Caco-2 (cell line): Measurements from ENCODE around the gene FGF23. TPM values are rescaled to one million over a fixed set of nuclear protein-coding genes. Genes with fewer than 3 reads are reported as not detected.

Source experiments
- BruUV-seq: library from RNA; stranded (reverse); fragments of 400-500 nt; replicated peaks from 2 replicates; lab custom pipeline; 2021; lab: Mats Ljungman, UMichigan
- CTCF ChIA-PET: fragments of 300-600 bp; sonication (Branson Sonifier 250); formaldehyde crosslinking; loops from one replicate; lab custom pipeline; 2022; ENCODE audit warnings: antibody characterized with exemption; lab: Charles Lee
- POLR2A ChIA-PET: fragments of 300-600 bp; sonication (Branson Sonifier 250); formaldehyde crosslinking; loops from one replicate; lab custom pipeline; 2022; ENCODE audit warnings: antibody characterized with exemption; lab: Charles Lee
- DNase-seq, 2 experiments: peaks; one replicate each; pipeline versions ENCODE4 v3.0.0 to v3.0.0-alpha.2; 2020 to 2022
- H3K27me3 ChIP-seq: replicated peaks from 2 replicates; pipeline ENCODE4 v1.6.0; 2011; ENCODE audit warnings: low read length; ENCODE audit not compliant: control insufficient read depth, insufficient read depth
- H3K36me3 ChIP-seq: 2 replicates; pipeline ENCODE4 v1.5.1; 2011; ENCODE audit warnings: low read length; ENCODE audit not compliant: control insufficient read depth, insufficient read depth
- H3K4me1 ChIP-seq: fragments of 250-450 bp; sonication (Bioruptor Pico); 2 replicates; pipeline ENCODE4 v1.5.1; 2020; ENCODE audit warnings: mild to moderate bottlenecking
- H3K4me3 ChIP-seq: 2 replicates; pipeline ENCODE4 v1.5.1; 2011; ENCODE audit warnings: low read depth, mild to moderate bottlenecking, control low read depth, low read length
- H3K9me3 ChIP-seq: fragments of 250-450 bp; sonication (Bioruptor Pico); 2 replicates; pipeline ENCODE4 v1.5.1; 2020; ENCODE audit warnings: mild to moderate bottlenecking, moderate library complexity
- H3K27ac Mint-ChIP-seq: one replicate; pipeline ENCODE4 v1.8.0; 2022; ENCODE audit warnings: mixed read lengths; ENCODE audit not compliant: unreplicated experiment
- H3K27me3 Mint-ChIP-seq: one replicate; pipeline ENCODE4 v1.8.0; 2022; ENCODE audit warnings: mixed read lengths; ENCODE audit not compliant: insufficient read depth, unreplicated experiment
- H3K36me3 Mint-ChIP-seq: one replicate; pipeline ENCODE4 v1.8.0; 2022; ENCODE audit warnings: mild to moderate bottlenecking, mixed read lengths; ENCODE audit not compliant: insufficient read depth, unreplicated experiment
- H3K4me1 Mint-ChIP-seq: one replicate; pipeline ENCODE4 v1.8.0; 2022; ENCODE audit warnings: low read depth, mixed read lengths; ENCODE audit not compliant: unreplicated experiment
- H3K4me3 Mint-ChIP-seq: one replicate; pipeline ENCODE4 v1.8.0; 2022; ENCODE audit warnings: mild to moderate bottlenecking, moderate library complexity, mixed read lengths; ENCODE audit not compliant: unreplicated experiment
- H3K9me3 Mint-ChIP-seq: one replicate; pipeline ENCODE4 v1.8.0; 2022; ENCODE audit warnings: mixed read lengths; ENCODE audit not compliant: unreplicated experiment
- intact Hi-C: fragments of 100-400 bp; cut with micrococcal nuclease; formaldehyde crosslinking; loops from one replicate; pipeline ENCODE4 v1.10.0; 2022; ENCODE audit not compliant: unreplicated experiment
- total RNA-seq: library from RNA; stranded (reverse); gene quantifications from 2 replicates; pipeline ENCODE4 v1.2.3, GENCODE V29; 2022
- TF ChIP-seq, protein P1 (sequence below), 2 experiments: fragments of 200-600 bp in 1 of 2; IDR thresholded peaks; 1 replicate in 1 of 2; 2 replicates in 1 of 2; pipeline versions ENCODE4 v1.5.1 to v1.8.0; 2011 to 2022; ENCODE audit warnings: antibody characterized with exemption in 1 of 2, control low read depth in 1 of 2, inconsistent platforms in 1 of 2, low read depth in 1 of 2, low read length in 1 of 2, mild to moderate bottlenecking in 1 of 2, moderate library complexity in 1 of 2; ENCODE audit not compliant: insufficient read depth in 1 of 2, severe bottlenecking in 1 of 2, unreplicated experiment in 1 of 2

Gene FGF23
- total RNA-seq, 1 experiment from 2014 or later, result not detected

DNA sequence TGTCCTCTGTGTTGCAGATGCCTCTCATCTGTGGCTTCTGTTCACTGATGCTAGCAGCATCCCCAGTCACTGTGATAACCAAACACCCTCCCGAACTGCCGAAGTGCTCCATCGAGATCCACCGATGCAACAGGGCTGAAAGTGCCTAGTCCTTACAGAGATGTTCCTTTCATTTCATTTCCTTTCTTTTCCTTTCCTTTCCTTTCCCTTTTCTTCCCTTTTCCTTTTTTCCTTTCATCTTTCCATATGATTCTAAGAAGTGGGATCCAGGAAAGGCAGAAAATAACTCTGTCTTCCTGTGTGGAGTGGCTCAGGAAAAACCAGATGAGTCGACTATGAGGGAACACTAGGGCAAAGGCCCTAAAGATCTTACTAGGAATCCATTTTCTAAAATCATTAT is 39.4 kb upstream of the FGF23 start:
- ChIA-PET CTCF (no interaction called here), POLR2A (no interaction called here)
- Mint-ChIP-seq H3K9me3 (no peaks in the 10 kb centered on the region), H3K4me3 (no peak overlapping the region), H3K36me3 (no peaks in the 10 kb centered on the region), H3K27me3 (peaks cover 17% of the 10 kb centered on the region), H3K27ac (no peak overlapping the region), H3K4me1 (no peaks in the 10 kb centered on the region)
- Histone ChIP-seq H3K36me3 (no peaks in the 10 kb centered on the region), H3K4me1 (0 out of 2 replicates have a peak, but pooled peaks cover 4% of the 10 kb centered on the region), H3K27me3 (peaks cover 1% of the 10 kb centered on the region), H3K4me3 (no peak overlapping the region), H3K9me3 (no peaks in the 10 kb centered on the region)
- BruUV-seq, result no TSS peak
- intact Hi-C loops, result loop anchor here (5.0 kb wide), 1 partner anchor 112 kb away; no protein-coding TSS in a partner anchor
- DNase-seq, result no peak
- TF ChIP-seq, protein P1, sequence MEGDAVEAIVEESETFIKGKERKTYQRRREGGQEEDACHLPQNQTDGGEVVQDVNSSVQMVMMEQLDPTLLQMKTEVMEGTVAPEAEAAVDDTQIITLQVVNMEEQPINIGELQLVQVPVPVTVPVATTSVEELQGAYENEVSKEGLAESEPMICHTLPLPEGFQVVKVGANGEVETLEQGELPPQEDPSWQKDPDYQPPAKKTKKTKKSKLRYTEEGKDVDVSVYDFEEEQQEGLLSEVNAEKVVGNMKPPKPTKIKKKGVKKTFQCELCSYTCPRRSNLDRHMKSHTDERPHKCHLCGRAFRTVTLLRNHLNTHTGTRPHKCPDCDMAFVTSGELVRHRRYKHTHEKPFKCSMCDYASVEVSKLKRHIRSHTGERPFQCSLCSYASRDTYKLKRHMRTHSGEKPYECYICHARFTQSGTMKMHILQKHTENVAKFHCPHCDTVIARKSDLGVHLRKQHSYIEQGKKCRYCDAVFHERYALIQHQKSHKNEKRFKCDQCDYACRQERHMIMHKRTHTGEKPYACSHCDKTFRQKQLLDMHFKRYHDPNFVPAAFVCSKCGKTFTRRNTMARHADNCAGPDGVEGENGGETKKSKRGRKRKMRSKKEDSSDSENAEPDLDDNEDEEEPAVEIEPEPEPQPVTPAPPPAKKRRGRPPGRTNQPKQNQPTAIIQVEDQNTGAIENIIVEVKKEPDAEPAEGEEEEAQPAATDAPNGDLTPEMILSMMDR (IDR thresholded peaks at IDR 0.05; ENCODE audit: insufficient read depth in 1 of 2, low read depth in 1 of 2, low read length in 1 of 2, severe bottlenecking in 1 of 2, unreplicated experiment in 1 of 2), result no peak

DNA sequence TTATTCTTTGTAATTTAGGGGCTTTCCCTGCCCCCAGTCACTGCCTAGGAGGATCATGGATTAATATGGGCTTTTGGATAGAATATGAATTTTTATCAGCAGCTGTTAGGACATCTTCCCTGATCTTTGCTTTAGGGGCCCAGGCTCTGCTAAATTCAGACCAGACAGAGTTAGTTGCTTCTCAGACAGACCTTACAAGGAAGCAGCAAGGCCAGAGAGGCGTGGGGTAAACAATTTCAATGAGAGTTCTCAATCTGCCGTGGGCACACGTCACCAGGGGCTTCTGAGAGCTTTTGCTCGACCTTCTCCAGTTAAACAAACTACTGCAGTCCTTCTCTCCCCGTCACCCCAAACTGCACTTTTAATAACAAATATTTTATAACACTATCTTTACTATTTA is 38.4 kb upstream of the FGF23 start:
- intact Hi-C loops, result loop anchor here (5.0 kb wide), 1 partner anchor 111 kb away; no protein-coding TSS in a partner anchor
- Mint-ChIP-seq H3K27me3 (peaks cover 17% of the 10 kb centered on the region), H3K9me3 (no peaks in the 10 kb centered on the region), H3K4me3 (no peak overlapping the region), H3K36me3 (no peaks in the 10 kb centered on the region), H3K4me1 (no peaks in the 10 kb centered on the region), H3K27ac (no peak overlapping the region)
- TF ChIP-seq, protein P1 (IDR thresholded peaks at IDR 0.05; ENCODE audit: insufficient read depth in 1 of 2, low read depth in 1 of 2, low read length in 1 of 2, severe bottlenecking in 1 of 2, unreplicated experiment in 1 of 2), result no peak
- Histone ChIP-seq H3K4me3 (no peak overlapping the region), H3K27me3 (peaks cover 1% of the 10 kb centered on the region), H3K4me1 (0 out of 2 replicates have a peak, but pooled peaks cover 4% of the 10 kb centered on the region), H3K9me3 (no peaks in the 10 kb centered on the region), H3K36me3 (no peaks in the 10 kb centered on the region)
- POLR2A ChIA-PET, result no interaction called here
- no TSS peak for BruUV-seq
- CTCF ChIA-PET, result no interaction called here
- no peak for DNase-seq

DNA sequence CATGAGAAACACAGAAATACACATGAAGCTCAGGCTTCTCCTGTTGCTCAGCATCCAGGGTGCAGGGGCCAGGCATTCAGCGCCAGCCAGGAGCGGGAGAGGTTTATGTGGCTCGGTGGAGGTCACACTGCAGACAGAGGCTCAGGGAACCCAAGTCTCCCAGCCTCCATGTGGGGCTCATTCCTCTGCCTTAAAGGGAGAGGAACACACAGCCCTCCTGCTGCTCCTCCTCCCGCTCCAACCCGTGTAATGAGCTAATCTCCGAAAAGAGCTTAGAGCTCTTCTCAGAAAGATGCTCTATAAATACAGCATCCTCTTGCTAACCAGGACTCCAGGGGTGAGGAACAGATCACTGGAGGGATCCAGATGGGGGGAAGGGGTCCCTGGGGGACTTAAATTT is 37.9 kb upstream of the FGF23 start:
- Histone ChIP-seq H3K36me3 (no peaks in the 10 kb centered on the region), H3K9me3 (no peaks in the 10 kb centered on the region), H3K4me3 (no peak overlapping the region), H3K27me3 (peaks cover 1% of the 10 kb centered on the region), H3K4me1 (0 out of 2 replicates have a peak, but pooled peaks cover 4% of the 10 kb centered on the region)
- H3K4me1 Mint-ChIP-seq, result no peaks in the 10 kb centered on the region
- intact Hi-C loops, result loop anchor here (5.0 kb wide), 1 partner anchor 110 kb away; no protein-coding TSS in a partner anchor
- no peak for DNase-seq
- H3K9me3 Mint-ChIP-seq, result no peaks in the 10 kb centered on the region
- TF ChIP-seq, protein P1 (IDR thresholded peaks at IDR 0.05; ENCODE audit: insufficient read depth in 1 of 2, low read depth in 1 of 2, low read length in 1 of 2, severe bottlenecking in 1 of 2, unreplicated experiment in 1 of 2), result no peak
- no peak overlapping the region for H3K4me3 Mint-ChIP-seq
- ChIA-PET POLR2A (no interaction called here), CTCF (no interaction called here)
- no TSS peak for BruUV-seq
- peaks cover 17% of the 10 kb centered on the region for H3K27me3 Mint-ChIP-seq
- H3K36me3 Mint-ChIP-seq, result no peaks in the 10 kb centered on the region
- no peak overlapping the region for H3K27ac Mint-ChIP-seq
